ENCODE results near the gene COMMD3.

GRCh38 chr10:22363305-22363704, 47.1 kb downstream of the COMMD3 start:
- TF ChIP-seq FOXK1 (CRISPR knock-in tag; IDR thresholded peaks at IDR 0.05) (no peak), CTCF (IDR thresholded peaks at IDR 0.05) (no peak), FOXJ3 (CRISPR knock-in tag; IDR thresholded peaks at IDR 0.05; ENCODE audit: borderline replicate concordance) (no peak), ZNF219 (CRISPR knock-in tag; IDR thresholded peaks at IDR 0.05; ENCODE audit: borderline replicate concordance) (no peak), ESRRA (CRISPR knock-in tag; IDR thresholded peaks at IDR 0.05; ENCODE audit: borderline replicate concordance) (no peak), NR3C1 (CRISPR knock-in tag; conservative IDR thresholded peaks at IDR 0.05; ENCODE audit: low read depth) (no peak), FOXP4 (CRISPR knock-in tag; IDR thresholded peaks at IDR 0.05) (no peak), ZNF281 (CRISPR knock-in tag; IDR thresholded peaks at IDR 0.05) (no peak), TCF7 (CRISPR knock-in tag; IDR thresholded peaks at IDR 0.05; ENCODE audit: low read depth) (no peak), CBFB (CRISPR knock-in tag; IDR thresholded peaks at IDR 0.05; ENCODE audit: low read depth) (no peak)
